ENCODE results near the gene DPYSL5. TPM values are rescaled to one million over a fixed set of nuclear protein-coding genes. Genes with fewer than 3 reads are reported as not detected.
"Not testable (repeated sequence)": the region's sequence is repeated elsewhere in the genome, so short reads cannot be mapped to it uniquely, and the experiment has no call there.

The DPYSL5 gene
- total RNA-seq, 1 experiment from 2014 or later = not detected

DNA sequence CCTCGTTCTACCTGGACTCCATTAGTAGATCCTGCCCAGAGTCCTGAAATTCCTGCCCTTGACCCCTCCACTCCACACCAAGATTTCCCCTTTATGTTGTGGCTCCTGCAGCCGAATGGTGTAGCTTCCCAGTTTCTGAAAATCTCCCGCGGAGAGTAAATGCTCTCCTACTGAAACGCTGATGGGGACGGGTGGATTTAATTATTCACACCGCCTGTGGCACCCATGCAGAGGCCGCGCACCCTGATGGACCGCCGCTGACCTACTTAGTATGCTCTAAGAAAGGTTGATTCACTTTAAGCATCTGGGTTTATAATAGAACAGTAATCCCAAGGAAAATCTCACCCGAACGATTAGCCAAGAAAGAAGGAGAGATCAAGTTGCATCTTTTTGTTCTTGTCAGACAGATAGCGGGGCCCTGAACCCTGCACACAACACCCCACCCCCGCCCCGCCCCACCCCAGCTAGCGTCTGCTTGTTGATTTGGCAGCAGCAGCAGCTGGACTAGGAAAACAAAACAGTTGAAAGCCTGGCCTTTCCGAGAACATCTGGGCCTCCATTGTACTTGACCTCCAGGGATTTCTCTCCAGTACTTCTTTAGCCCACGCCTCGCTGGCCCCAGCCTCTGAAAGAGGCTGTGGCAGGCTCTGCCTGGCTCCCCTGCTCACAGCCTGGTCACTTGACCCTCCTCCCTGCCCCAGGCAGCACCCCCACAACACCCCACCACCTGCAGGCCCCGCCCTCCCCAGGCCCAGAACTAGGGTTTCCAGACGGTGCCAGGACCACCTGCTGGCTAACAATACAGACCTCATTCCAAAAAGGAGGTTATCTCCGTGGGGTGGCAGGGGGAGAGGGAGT is 53.6 kb downstream of the DPYSL5 start:
- no peak for DNase-seq (ENCODE audit: low read depth)

DNA sequence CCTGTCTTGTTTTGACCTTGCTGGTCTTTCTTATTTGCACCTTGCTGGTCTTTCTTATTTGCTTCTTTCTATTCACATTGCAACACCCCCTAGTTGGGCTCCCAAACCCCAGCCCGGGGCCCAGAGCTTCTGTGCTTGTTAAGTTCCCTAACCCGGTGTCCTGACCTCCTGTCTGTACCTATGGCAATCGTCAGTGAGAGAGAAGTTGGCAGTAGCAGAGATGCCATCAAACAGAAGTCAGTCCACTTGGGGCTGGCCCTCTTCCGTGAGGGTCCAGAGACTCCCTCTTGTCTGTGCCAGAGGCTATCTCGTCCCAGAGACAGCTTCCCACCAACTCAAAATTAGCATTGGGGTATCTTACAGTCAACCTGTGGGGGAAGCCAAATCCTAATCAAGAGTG is 55.7 kb downstream of the DPYSL5 start:
- no peak for DNase-seq (ENCODE audit: low read depth)

DNA sequence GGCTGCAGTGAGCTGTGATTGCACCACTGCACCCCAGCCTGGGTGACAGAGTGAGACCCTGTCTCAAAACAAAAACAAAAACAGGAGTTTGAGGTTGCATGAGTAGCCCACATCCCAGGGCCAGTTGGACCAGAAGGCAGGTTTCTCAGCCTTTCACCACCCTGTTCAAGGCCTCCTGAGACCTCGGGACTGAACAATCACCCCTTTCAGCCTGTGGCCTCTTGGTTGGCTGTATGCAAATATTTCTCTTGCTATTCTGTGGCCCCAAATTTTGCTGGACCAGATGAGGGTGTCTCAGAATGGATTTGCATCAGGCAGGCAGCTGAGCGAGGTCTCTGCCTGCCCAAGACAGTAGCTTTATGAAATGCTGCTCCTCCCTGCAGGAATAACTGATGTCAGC is 56.9 kb downstream of the DPYSL5 start:
- DNase-seq (ENCODE audit: low read depth) = no peak

DNA sequence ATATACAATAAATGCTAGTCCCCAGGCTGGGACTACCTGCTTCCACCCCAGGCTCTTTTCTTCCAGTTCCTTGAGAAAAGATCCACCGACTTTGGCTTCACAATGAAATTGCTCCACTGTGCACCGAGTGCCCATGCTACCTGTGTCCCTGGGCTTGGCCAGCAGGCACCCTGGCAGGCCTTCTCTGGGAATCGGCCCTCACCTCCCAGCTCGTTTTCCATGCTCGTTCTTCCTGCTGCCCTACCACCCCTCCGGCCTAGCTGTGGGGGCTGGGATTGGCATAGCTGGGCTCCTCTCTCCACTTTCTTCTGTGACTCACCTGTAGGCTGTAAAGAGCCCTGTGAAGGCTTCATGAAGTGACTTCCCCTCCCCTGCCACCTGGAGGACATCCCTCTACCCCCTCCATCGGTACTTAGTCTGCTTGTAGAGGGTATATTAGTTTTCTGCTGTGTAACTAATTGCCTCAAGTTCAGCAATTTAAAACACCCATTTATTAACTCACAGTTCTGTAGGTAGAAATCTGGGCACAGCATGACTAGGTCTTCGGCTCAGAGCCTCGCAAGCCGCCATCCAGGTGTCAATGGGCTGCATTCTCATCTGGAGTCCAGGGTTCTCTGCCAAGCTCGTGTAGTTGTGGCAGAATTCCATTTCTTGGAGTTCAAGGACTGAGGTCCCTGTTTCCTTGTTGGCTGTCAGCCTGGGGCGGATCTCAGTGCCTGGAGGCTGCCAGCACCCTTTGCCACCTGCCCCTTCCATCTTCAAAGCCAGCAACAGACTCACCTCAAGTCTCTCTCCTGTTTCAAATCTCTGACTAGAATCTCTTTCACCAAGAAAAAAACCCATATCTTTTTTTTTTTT is 57.6 kb downstream of the DPYSL5 start:
- DNase-seq (ENCODE audit: low read depth) = no peak

DNA sequence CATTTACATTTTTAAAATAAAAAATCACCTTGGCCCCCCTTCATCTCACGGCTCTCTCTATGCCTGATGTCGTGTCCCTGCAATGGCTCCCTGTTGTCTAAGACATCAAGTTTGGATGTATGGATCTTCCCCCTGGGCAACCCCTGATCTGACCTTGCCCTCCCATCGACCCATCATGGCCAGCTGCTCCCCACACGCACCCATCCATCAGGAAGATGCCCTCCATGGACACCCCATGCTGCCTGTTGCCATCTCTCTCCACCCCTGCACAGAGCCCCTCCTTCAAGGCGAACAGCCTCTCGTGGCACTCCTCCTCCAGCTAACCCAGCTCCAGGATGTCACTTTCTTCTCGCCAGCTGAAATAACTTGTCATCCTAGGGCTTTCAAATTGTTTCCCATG is 59.5 kb downstream of the DPYSL5 start:
- no peak for DNase-seq (ENCODE audit: low read depth)

DNA sequence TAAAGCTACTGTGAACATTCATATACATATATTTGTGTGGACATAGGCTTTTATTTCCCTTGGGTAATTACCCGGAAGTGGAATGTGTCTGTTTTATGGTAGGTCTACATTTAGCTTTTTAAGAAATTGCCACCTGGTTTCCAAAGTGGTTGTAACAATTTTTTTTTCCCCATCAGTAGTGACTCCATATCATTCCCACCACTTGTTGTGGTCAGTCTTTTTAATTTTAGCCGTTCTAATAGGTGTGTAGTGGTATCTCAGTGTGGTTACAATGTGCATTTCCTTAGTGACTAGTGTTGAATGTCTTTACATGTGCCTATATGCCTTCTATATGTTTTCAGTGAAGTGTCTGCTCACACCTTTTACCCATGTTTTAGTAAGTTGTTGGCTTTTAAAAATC is 62.2 kb downstream of the DPYSL5 start:
- DNase-seq (ENCODE audit: low read depth) = no peak

DNA sequence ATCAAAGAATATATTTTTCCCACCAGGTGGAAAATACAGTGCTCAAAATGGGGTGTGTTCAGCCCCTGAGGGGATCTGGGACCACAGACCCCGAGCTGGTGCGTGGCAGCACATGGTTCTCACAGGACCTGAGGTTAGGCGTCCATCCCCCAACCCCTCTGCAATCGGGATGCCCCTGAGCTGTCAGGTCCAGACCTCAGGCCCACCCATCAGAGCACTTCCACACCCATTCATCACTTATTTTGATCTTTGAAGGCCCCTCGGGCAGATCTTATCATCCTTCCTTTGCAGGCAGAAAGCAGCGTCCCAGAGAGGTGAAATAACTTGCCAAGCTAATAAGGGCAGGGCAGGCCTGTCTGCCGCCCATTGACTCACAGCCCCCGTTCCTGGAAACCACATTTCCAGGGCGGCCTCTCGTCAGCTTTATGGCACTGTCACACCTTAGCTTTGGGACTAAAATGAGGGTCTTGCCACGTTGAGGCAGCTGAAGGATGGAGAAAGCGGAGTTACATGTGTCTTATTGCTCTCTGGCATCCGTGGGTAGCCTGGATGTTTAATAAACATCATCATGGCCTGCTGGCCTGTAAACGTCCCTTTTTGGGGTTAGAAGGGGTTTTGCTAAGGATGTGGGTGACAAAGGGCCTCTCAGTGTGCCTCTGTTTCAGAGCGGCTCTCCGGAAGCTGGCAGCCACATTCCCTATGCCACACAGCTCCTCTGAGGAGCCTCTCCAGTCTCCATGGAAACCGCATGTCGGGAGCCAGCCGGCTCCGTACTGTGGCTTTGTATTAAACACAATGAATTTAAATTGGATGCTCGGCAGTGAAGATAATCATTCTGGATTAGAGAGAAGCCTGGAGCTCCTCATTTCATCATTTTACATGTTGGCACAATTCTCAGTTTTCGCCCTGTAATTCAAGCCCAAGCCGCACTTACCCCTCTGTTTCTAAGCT is 64.3 kb downstream of the DPYSL5 start:
- DNase-seq (ENCODE audit: low read depth) = peak; percentile 28

DNA sequence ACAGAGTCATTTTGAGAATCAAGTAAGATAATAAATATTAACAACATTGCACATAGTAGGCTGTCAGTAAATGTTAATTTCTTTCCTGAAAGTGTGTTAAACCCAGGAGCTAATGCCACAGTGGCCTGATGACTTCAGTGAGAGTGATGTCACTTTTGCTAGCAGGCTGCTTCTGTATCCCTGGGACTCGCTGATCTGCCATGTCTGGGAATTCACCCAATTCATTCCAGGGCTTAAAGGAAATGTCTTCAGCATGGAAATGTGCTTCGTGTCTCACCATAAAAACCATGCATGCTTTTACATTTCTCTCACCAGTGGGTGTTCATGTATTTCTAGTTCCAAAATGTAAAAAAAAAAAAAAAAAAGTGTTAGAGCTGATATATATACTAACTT is 65.7 kb downstream of the DPYSL5 start:
- peak; percentile 8 for DNase-seq (ENCODE audit: low read depth)

DNA sequence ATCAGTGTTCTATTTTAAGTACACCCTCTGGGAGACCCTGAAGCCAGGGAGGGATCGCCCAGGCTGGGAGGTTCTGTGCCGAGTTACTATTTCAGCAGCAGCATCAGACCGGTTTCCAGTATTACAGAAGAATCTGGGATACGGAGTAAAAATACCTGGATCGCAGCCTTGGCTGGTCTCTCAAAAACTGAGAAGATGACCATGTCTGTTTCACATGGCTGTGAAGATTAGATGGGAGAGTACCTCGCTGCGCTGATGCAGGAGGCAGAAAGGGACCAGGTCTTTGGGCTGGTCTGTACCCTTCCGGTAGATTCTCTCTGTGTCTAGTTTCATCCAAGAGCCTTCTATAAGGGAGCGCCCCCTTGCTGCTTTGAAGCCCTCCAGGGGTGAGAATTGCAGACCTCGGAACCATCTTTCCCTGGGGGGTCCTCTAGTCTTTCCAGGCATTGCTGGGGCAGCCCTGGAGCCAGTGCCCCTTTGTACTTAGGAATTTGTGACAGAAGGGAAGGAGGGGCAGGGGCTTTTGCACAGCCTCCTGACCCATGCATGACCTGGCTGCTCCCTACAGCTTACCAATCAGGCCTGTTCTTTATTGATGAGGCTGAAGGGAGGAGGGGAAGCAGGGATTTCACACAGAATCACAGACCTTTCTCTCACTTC is 66.2 kb downstream of the DPYSL5 start:
- DNase-seq (ENCODE audit: low read depth) = no peak

DNA sequence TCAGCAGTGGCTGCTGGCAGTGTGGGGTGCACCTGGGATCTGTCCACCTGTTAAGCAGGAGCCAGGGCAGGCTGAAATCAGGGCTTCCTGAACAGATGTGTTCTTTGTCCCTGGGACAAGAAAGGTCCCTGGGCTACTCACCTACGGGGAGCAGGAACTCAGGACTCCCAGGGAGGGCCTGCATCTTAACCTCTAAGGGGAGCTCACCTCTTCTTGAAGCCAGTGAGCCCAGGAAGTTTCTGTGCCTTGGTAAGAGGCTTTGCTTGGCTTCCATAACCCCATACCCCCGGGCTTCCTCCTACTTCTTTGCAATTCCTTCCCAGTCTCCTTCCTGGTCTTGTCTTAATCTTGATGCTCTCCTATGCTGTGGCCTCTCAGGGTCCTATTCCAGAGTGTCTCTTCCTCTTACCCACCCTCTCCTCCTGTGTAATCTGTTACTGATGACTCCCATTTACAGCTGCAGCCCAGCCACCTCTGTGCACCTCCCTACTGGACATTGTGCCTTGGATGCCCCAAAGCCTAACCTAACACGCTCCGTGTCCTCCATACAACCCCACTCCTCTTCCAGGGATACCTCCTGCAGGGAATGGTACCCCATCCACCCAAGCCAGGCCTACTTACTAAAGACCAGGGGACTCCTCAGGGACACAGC is 66.9 kb downstream of the DPYSL5 start:
- DNase-seq (ENCODE audit: low read depth) = no peak

DNA sequence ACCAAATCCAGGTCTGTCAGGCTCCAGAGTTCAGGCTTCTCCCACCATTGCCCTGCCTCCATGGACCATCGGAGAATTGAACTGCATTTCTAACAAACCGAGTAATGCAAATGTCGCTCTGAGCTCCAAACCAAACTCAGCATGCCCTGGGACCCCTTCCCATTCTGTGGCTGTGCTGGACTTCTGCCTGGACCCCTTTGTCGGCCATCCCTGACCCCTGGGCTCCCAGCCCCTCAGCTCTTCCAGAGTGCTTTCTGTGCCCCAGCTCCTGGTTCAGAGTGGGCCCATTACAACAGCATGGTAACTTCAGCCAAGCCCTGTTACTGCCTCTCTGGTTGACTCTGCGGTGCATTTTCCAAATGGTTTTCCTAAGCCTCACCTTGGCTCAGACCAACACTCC is 67.4 kb downstream of the DPYSL5 start:
- DNase-seq (ENCODE audit: low read depth) = no peak

DNA sequence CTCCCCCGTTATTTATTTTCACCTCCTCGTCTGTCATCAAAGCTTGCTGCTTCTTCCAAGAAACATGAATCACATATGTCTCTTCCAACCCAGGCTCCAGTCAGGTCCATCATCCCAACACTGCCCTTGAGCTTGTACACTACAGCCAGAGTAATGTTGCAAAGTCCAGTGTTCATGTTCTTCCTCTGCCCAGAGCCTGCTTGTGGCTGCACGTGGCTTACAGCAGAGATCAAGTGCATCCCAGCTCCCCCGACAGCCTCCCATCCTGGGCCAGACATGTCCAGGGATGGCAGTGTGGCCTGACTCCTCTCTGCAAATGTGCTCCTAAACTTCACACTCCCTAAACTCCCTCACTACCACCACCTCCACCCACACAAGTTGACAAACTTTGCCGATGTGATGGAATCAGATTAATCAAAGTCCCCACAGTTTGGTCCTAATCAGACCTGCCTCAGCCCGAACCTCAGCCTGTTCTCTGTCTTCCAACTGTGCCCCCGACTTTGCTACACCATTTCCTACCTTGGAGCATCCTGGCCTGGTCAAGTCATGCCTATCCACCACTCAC is 68.3 kb downstream of the DPYSL5 start:
- no peak for DNase-seq (ENCODE audit: low read depth)

DNA sequence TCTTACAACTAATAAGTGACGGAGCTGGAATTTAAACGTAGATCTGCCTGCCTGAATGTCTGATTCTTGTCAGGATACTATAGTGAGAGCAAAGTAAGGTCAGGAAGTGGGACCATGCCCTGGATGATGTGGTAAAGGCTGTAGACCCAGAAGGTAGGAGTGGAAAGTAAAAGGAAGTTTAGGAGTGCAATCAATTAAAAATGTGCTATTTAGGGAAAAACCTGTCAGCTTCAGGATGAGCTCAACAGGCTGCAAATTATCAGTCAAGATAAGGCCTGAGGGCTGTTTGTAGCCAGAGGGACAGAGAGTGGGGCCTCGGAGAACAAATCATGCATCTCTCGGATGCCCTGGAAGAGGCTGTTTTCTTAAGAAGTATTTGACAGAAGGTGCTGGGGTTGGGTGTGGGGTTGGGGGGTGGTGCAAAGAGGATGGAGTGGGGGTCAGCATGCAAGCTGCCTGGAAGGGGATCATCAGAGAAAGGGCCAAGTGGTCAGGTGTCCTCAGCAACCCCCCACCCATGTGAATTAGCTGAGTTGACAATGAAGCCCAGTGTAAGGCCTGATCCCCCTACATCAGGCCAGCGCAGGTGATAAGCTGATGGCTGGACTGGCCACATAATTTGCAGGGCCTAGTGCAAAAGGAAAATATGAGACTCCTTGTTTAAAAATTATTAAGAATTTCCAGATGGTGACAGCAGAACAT is 69.4 kb downstream of the DPYSL5 start:
- no peak for DNase-seq (ENCODE audit: low read depth)

DNA sequence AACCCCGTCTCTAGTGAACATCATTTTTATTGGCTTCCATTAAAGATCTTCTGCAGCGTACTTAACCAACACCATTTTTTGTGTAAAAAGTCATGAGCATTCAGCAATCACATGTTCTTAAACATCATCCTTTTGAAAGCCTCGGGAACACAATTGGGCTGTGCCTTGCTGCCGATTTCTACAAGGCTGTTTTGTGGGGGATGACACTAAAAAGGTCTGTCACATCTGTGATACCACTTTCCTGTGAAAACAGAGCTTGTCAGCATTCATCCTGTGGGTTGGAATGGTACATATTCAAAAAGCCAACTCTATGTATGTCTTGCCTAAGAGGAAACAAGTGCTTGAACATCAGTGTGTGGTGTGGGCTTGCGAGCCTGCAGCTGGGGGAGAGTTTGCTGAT is 73.4 kb downstream of the DPYSL5 start:
- no peak for DNase-seq (ENCODE audit: low read depth)

DNA sequence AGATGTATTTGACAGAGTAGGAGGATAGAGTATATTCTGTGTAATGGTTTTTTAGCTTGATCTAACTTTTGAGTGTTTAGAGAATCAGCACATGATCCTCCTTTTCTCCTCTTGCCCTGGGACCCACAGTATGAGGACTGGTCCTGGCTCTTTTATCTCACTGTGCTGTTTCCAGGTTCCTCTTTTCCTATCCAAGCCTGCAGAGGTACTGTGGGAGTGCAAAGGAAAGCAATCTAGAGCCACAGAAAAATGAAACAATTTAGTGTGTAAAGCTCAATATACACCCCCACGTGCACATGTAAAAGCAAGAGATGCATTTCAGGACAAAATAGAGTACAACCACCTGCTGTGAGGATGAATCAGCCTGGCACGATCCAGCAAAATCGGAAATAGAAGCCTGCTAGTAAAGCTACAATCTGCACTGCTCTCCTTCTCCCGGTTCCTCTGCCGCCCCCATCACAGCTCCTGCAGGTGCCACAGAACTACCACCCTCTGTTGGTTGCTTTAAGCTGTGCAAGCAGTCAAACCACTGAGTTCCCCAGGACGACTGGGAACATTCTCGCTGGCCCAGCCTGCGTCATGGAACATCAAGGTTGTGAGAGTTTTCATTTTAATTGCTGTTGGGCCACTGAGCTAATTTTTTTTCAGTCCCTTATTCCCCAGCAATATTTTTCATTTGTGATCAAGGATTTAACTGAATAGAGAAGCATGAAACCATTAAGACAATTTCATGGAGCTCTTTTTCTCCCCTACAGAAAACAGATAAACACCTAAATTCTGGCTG is 74.7 kb downstream of the DPYSL5 start:
- DNase-seq (ENCODE audit: low read depth) = peak; percentile 22

DNA sequence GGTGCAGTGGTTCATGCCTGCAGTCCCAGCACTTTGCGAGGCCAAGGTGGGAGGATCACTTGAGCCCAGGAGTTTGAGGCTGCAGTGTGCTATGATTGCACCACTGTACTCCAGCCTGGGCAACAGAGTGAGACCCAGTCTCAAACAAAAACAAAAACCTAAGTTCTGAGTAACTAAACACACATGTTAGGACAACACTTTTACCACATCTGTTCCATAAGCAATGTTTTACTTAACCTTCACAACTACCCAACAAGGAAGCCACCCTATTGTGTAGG is 75.2 kb downstream of the DPYSL5 start:
- DNase-seq (ENCODE audit: low read depth) = not testable (repeated sequence)

DNA sequence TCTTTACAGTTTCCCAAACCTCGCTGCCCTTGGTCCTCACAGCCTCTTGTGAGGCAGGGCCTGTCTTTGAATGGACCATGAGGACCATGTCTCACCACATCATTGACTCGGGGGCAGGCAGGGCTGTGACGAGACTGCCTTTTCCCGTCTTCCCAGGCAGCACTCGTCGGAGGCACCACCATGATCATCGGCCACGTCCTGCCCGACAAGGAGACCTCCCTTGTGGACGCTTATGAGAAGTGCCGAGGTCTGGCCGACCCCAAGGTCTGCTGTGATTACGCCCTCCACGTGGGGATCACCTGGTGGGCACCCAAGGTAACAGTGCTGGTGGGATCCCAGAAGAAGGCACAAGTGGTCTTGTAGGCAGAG is 76.8 kb downstream of the DPYSL5 start:
- DNase-seq (ENCODE audit: low read depth) = no peak

DNA sequence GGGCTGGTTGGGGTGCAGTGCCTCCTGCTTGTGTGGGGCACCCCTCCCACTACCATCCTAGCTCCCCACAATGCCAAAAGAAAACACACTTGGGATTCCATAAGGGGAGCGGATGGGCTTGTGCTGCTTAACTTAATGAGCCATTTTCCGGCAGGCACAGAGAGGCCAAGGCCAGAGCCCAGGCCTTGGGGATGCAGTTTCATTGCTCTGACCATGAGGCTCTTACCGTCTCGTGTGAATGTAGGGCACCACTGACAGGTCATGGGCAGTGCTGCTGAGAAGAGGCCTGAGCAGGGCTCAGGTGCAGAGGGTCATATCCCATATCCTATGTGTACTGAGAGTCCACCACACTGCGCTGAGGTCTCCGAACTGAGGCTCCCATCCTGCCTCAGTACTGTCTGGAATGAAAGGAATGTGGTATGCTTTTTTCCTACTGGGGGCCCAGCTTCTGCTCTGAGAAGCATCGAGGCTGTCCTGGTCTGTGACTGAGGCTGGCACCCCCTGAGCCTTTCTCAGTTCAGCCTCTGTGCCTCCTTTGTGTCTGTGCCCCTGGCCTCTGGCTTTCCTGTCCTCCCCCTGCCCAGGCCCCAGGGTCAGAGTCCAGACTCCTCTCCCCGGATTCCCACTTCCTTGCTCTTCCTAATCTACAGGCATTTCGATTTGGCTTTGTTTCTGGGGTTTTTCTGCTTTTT is 77.3 kb downstream of the DPYSL5 start:
- no peak for DNase-seq (ENCODE audit: low read depth)

DNA sequence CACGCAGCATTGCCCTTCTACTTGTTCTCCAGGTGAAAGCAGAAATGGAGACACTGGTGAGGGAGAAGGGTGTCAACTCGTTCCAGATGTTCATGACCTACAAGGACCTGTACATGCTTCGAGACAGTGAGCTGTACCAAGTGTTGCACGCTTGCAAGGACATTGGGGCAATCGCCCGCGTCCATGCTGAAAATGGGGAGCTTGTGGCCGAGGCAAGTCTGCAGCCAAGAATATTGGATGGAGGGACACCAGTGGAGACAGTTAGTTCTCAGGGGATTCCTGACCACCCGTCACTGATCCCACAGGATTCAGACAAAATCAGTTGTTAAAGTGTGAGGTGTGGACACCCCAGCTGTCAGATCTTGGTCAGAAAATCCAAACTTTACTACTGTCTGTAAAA is 79.3 kb downstream of the DPYSL5 start:
- DNase-seq (ENCODE audit: low read depth) = no peak
